SHP77 treated with DMSO at 0.1 percent for 48 hours (cell line): ENCODE results near the gene ARHGEF19.
"Not testable (repeated sequence)": the region's sequence is repeated elsewhere in the genome, so short reads cannot be mapped to it uniquely, and the experiment has no call there.

Experiments used
- DNase-seq: peaks from one replicate; lab custom pipeline; 2025; lab: John Stamatoyannopoulos, UW

Gene ARHGEF19

GRCh38 chr1:16221499-16221898 lies 9.0 kb upstream of the ARHGEF19 start:
- no peak for DNase-seq

DNA sequence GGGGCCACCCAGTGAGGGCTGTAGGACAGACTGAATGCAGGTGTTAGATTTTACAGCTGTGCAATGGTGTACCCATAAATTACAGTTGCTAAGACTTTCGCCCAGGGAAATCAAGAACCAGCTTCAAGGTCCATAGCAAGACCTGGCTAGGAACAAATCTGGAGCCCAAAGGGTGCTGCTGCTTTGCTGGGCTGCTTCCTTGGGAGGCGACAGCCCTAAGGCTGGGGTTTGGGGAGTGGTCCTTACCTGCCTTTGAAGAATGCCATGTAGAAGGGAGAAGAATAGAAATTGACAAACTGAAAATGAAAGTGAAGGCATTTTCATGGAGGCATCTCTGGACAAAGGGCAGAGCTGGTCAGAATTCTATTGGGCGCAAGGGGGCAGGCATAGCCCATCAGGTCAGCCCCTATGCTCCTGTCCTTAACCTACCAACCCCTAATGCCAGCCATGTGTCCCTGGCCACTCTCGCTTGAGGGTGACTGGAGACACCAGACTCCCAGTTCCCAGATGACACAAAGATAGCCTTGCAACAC lies 7.6 kb upstream of the ARHGEF19 start:
- no peak for DNase-seq

GRCh38 chr1:16218674-16219071 lies 6.2 kb upstream of the ARHGEF19 start:
- DNase-seq: no peak

DNA sequence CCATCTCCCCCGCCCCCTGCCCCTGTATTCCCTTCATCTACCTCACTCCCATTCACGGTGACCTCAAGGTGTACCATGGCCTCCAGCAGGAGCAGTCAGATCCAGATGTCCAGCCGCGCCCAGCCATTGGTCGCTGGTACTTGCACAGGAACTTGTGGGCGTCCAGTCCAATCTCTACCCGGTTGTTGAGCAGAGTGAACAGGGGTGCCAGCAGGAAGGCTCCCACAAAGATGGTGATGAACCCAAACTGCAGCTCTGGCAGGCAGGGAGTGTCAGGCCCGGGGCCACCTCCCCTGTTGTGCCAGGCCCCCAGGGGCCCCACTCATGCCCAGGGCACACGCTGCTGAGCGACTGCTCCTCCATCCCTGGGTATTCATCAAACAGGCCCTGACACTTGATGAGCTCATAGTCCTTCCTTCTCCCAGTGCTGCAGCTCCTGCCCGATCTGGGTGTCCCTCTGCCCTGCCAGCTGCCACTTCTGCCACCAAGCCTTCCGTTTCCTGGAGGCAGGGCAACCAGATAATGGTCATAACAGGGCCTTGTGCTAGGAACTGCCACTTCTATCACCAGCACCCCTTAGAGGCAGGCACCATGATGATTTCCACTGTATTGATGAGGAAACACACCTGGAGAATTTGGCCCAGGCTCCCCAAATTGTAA lies 5.7 kb upstream of the ARHGEF19 start:
- DNase-seq: no peak

- peak; percentile 68 for DNase-seq
These were observed 4.8 kb upstream of the ARHGEF19 start for GRCh38 chr1:16217061-16217785.

DNA sequence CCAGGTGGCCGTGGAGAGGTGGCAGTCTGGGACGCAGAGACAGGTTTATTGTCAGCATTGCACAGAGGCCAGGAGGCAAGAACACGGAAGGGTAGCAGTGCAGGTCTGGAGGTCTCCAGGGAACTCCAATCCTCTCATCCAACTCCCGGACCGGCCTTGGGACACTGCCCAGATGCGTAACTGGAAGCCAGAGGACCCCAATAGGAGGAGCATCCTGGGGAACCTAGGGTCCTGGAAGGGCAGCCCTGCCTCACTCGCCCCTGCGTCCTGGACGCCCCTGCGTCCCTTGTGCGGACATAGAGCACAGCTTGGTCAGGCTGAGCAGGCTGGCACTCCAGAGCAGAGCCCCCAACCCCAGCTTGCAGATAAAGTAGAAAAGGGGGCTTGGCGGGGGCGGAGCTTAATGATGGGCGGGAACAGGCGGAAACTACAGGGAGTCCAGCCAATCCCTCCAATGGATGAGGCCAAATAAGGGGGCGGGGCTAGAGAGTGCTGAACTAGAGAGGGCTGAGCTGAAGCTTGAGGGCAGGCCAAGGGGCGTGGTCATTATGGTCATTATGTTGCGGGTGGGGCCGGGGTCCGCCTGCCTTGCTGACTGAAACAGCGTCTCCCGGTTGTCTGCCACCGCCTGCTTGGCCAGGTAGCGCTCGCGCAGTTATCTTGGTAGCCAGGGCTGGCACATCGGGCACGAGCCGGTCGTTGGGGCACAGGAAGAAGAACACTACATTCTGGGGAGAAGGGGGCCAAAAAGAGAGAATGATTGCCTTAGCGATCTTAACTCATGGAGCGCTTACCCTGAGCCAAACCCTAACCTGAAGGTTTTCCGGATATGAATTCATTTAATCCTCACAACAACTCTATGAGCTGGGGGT lies 3.7 kb upstream of the ARHGEF19 start:
- DNase-seq: peak; percentile 85

DNA sequence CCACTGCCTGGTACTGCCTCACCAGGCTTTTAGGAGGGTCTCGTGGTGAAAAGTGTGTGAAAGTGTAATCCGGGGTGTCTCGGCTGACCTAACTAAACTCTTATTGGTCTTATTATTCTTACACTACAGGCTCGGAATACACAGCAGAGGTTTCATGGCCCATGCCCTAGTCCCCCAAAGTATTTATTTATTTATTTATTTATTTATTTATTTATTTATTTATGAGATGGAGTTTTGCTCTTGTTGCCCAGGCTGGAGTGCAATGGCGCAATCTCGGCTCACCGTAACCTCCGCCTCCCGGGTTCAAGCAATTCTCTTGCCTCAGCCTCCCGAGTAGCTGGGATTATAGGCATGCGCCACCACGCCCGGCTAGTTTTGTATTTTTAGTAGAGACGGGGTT lies 2.8 kb upstream of the ARHGEF19 start:
- not testable (repeated sequence) for DNase-seq

DNA sequence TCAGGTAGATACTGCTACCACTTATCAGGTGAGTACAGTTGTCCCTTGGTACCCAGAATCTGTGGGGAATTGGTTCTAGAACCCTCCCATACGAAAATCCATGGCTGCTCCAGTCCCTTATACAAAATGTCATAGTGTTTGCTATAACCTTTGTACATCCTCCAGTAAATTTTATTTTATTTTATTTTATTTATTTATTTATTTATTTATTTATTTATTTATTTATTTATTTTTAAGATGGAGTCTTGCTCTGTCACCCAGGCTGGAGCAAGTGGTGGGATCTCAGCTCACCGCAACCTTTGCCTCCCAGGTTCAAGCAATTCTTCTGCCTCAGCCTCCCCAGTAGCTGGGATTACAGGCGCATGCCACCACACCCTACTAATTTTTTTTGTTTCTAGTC lies 1.1 kb upstream of the ARHGEF19 start:
- DNase-seq: not testable (repeated sequence)

- DNase-seq: no peak
These were observed 561 bp upstream of the ARHGEF19 start for GRCh38 chr1:16213013-16213412.

DNA sequence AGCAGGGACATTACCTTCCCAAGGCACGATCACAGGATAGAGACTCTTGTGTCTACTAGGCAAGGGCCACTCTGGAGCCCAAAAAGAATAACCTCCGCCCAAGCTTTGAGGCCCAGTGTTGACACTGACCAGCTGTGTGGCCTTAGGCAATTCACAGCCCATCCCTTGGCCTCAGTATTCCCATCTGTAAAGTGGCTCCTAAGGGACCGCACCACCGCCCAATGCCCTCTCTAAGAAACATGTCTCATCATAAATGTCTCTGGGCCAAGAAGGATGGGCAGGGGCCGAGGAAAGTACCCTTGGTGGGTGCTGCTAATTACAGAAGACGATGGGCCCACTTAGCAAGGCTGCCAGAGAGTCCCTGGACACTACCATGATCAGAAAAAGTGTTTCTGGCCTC lies 628 bp downstream of the ARHGEF19 start:
- DNase-seq: no peak

DNA sequence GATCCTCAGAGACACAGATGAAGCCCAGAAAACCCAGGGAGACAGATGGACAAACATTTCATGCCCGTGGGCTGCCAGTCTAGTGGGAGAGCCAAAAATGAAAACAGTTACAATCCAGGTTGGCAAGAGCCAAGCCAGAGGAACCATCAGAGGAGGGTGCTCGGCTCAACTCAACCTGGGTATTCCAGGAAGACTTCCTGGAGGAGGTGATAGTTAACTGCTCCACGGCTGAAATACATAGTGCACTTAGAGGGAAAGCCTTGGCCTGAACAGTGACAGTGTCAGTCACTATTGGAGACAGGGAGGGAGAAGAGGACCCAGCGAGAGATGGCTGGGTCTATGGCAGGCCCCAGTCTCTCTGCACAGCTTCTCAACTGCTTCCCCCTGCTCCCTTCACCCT lies 1.9 kb downstream of the ARHGEF19 start:
- no peak for DNase-seq

GRCh38 chr1:16209847-16210407 lies 2.5 kb downstream of the ARHGEF19 start:
- no peak for DNase-seq

DNA sequence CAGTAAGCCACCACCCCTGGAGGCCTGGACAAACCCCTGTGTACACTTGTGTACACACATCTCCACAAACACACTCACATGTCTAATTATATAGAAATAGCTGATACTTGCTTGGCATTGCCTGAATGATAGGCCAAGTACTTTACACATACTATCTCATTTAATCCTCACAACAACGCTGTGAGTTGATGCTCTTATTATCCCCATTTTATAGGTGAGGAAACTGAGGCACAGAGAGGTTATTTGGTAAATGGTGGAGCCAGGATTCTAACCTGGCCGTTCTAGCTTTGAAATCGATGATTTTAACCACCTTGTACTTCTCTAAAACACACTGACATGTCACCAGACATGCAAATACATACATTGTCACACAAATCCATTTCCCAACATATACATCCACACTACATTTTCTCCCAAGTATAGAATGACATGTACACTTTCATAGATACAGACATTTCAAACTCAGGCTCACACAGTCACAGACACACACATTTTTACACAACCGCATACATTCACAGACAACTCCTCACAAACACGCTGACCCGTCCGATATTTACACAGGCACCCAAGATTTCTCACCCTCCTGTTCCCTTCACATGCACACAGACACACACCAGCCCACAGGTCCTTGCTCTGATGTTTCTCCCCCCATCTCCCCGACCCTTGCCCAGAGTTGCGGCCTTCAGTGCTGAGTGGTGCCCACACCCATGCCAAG lies 3.2 kb downstream of the ARHGEF19 start:
- DNase-seq: no peak

DNA sequence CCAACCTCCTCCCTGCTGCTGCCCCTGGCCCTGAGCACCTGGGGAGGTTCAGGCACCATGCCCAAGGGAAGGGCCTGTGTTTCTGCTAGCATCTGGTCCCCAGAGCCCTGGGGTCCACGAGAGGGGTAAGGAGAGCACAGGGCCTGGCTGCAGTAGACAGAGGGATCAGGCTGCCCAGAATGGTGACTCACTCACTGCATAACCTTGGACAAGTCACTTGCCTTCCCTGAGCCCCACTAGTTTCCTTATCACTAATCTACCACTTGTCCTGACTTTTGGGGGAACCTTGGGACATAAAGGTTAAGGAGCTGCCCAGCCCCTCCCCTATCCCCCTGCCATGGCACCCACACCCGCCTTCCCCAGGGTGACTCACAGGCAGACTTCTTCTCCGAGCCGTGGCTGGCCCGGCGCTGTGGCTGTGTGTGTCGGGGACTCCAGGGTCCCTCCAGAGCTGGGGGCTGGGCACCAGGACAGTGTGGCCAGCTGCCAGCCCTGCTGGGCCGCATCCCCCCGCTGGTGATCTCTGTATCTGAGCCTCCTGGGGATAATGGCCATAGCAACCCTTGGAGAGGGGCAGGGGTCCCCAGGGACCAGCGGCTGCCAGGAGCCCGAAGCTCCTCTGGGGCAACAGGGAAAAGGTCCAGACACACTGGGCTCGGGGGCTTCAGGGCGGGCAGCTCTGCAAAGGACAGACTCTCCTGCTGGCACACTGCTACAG lies 4.0 kb downstream of the ARHGEF19 start:
- DNase-seq: no peak

DNA sequence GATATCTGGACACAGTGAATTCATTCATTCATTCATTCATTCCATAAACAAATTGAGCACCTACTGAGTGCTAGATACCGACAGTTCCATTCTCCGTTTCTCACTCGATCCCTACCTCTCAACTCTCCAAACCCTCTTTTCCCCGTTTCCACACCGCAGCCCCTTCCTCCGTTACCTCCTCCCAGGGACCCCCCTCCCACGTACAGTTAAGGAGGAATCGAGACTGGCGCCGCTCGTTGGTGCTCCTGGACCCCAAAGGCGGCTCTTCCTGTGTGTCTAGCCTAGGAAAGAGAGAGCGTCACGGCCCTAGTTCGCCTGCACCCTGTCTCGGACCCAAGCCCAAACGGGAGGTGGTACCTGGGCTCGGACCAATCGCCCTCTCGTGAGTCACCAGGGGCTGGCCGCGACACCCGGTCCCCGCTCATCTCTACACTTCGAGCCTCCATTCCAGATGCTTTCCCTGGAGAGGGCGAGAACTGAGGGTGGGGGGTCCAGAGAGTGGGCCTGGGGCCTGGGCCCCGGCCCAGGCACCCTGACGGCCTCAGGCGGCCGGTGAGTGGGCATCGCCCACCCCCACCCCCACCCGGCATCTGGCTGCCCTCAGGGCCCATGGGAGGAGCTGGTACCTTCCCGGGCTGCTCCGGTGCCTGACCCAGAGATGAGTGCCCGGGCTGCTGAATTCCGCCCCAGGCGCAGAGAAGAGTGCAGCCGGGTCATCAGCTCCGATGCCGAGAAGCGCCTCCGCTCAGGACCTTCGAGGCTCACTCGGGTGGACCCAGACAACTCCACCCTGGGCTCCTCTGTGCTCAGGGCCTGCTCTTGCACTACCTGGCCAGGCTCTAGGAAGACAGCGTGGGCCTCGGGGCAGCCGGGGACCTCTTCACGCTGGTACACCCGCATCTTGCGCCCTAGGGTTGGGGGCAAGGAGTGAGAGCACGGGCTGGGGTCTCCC lies 4.9 kb downstream of the ARHGEF19 start:
- no peak for DNase-seq

GRCh38 chr1:16206547-16207317 lies 5.7 kb downstream of the ARHGEF19 start:
- DNase-seq: peak; percentile 84

DNA sequence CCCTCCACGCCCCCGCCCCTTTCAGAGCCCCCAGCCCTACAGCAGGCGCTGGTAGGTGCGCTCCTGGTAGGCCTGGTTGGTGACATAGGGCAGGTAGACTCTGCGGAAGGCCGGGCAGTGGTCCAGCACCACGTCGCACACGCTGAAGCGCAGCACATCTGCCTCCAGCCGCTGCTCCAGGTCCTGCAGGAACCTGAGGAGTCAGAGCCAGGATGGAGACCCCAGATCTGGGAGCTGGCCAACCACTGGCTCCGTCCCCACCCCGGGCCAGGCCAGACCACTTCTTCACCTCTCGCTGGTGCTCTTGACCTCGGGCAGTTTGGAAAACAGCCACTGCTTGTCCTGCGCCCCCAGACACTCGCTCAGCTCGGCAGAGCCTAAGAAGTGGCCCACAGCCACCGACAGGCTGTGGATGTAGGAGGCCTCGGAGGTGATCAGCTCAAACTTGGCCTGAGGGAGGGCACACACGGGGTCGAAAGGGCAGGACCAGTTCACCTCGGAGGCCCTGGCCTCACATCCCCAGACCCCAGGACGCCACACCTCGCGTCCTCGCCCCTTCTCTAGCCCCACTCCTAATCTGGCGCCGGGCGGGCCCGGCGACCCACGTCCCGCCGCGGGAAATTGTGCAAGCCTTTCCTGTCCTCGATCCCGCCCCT lies 6.4 kb downstream of the ARHGEF19 start:
- no peak for DNase-seq

- DNase-seq: no peak
These were observed 7.1 kb downstream of the ARHGEF19 start for GRCh38 chr1:16205334-16205671.
